GM23248 (cell line): ENCODE data around the gene AP3S2.

ENCODE experiments used
- EZH2 ChIP-seq: fragments of 200-600 bp; sonication (generic); IDR thresholded peaks from 2 replicates; pipeline ENCODE4 v1.6.1; 2018; ENCODE audit warnings: antibody characterized with exemption, mild to moderate bottlenecking; ENCODE audit not compliant: insufficient read depth, poor library complexity, severe bottlenecking
- EZH2phosphoT487 ChIP-seq: fragments of 200-600 bp; sonication (generic); IDR thresholded peaks from 2 replicates; pipeline ENCODE4 v1.6.1; 2018; ENCODE audit warnings: antibody characterized with exemption, moderate library complexity, mild to moderate bottlenecking, low read depth; ENCODE audit not compliant: insufficient read depth

DNA sequence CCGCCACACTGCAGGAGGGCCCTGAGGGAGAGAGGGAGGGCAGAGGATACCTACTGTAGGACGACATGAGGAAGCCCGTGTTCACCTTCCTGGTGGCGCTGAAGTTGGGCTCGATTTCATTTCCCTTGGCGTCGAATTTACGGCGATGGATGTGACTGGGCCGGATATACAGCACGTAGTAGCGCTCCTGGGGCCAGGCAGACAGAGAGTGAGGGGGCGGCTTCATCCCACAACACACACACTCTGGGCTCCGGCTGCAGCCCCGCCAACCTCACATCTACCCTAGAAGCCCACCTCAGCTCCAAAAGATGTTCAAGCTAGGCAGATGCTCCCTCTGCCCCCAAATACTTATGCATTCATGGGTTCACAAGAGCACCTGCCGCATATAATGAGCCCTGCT, 14.4 kb upstream of the AP3S2 start:
- TF ChIP-seq EZH2phosphoT487 (no peak), EZH2 (no peak)
